ENCODE results near the gene RIC1. TPM values are rescaled to one million over a fixed set of nuclear protein-coding genes. Genes with fewer than 3 reads are reported as not detected.

The RIC1 gene
- total RNA-seq, 2 experiments from 2014 or later: 24.7 to 26.3 TPM

GRCh38 chr9:5811751-5812150, 182.8 kb downstream of the RIC1 start:
- intact Hi-C loops (cut with DNase I, micrococcal nuclease): no loop called here
- peaks cover 47% of the 10 kb centered on the region for H3K36me3 ChIP-seq (ENCODE audit: insufficient read depth, low read length)
- H3K9me3 ChIP-seq (ENCODE audit: control insufficient read depth in 1 of 2, insufficient read depth in 1 of 2, low read length in 2 of 2): no peaks in the 10 kb centered on the region
- no peak overlapping the region for H3K27ac Mint-ChIP-seq
- ATAC-seq (ENCODE audit: poor library complexity) (no peak), DNase-seq (no peak)
- H3K9me3 Mint-ChIP-seq: no peaks in the 10 kb centered on the region
- H3K27me3 Mint-ChIP-seq: no peaks in the 10 kb centered on the region
- H3K27me3 ChIP-seq (ENCODE audit: control insufficient read depth in 1 of 2, insufficient read depth in 2 of 2, low read length in 2 of 2): no peaks in the 10 kb centered on the region
- H3K36me3 Mint-ChIP-seq (ENCODE audit: low read depth): peaks cover 70% of the 10 kb centered on the region
- no peaks in the 10 kb centered on the region for H3K4me1 ChIP-seq (ENCODE audit: insufficient read depth, low read length)
- CTCF ChIA-PET: no interaction called here
- no peaks in the 10 kb centered on the region for H3K4me1 Mint-ChIP-seq (ENCODE audit: low read depth)
- H3K4me3 Mint-ChIP-seq: no peak overlapping the region
- no peak overlapping the region for H3K4me3 ChIP-seq (ENCODE audit: low read length)
- TF ChIP-seq CTCF (IDR thresholded peaks at IDR 0.05): no peak
- H3K27ac ChIP-seq (ENCODE audit: low read depth in 1 of 2, low read length in 2 of 2): no peak overlapping the region
- POLR2A ChIA-PET: interaction anchor here (0.6 kb wide), 1 partner anchor 195 kb away, joined by 3 read pairs; no protein-coding TSS in a partner anchor

- H3K27ac ChIP-seq (ENCODE audit: low read depth in 1 of 2, low read length in 2 of 2): no peak overlapping the region
- CTCF ChIA-PET: no interaction called here
- Mint-ChIP-seq H3K4me3 (no peak overlapping the region), H3K4me1 (ENCODE audit: low read depth) (no peaks in the 10 kb centered on the region), H3K27me3 (no peaks in the 10 kb centered on the region), H3K27ac (no peak overlapping the region), H3K9me3 (no peaks in the 10 kb centered on the region), H3K36me3 (ENCODE audit: low read depth) (peaks cover 70% of the 10 kb centered on the region)
- H3K27me3 ChIP-seq (ENCODE audit: control insufficient read depth in 1 of 2, insufficient read depth in 2 of 2, low read length in 2 of 2): no peaks in the 10 kb centered on the region
- H3K9me3 ChIP-seq (ENCODE audit: control insufficient read depth in 1 of 2, insufficient read depth in 1 of 2, low read length in 2 of 2): no peaks in the 10 kb centered on the region
- no peaks in the 10 kb centered on the region for H3K4me1 ChIP-seq (ENCODE audit: insufficient read depth, low read length)
- peaks cover 56% of the 10 kb centered on the region for H3K36me3 ChIP-seq (ENCODE audit: insufficient read depth, low read length)
- ATAC-seq (ENCODE audit: poor library complexity) (no peak), DNase-seq (no peak)
- H3K4me3 ChIP-seq (ENCODE audit: low read length): no peak overlapping the region
- POLR2A ChIA-PET: no interaction called here
- TF ChIP-seq CTCF (IDR thresholded peaks at IDR 0.05): no peak
- intact Hi-C loops (cut with DNase I, micrococcal nuclease): no loop called here
These were observed 184.9 kb downstream of the RIC1 start for GRCh38 chr9:5813824-5814223.

GRCh38 chr9:5815461-5815860, 186.6 kb downstream of the RIC1 start:
- H3K36me3 Mint-ChIP-seq (ENCODE audit: low read depth): peaks cover 72% of the 10 kb centered on the region
- H3K27ac Mint-ChIP-seq: no peak overlapping the region
- Histone ChIP-seq H3K9me3 (ENCODE audit: control insufficient read depth in 1 of 2, insufficient read depth in 1 of 2, low read length in 2 of 2) (no peaks in the 10 kb centered on the region), H3K4me1 (ENCODE audit: insufficient read depth, low read length) (no peaks in the 10 kb centered on the region), H3K27ac (ENCODE audit: low read depth in 1 of 2, low read length in 2 of 2) (no peak overlapping the region), H3K36me3 (ENCODE audit: insufficient read depth, low read length) (peaks cover 60% of the 10 kb centered on the region), H3K4me3 (ENCODE audit: low read length) (no peak overlapping the region), H3K27me3 (ENCODE audit: control insufficient read depth in 1 of 2, insufficient read depth in 2 of 2, low read length in 2 of 2) (no peaks in the 10 kb centered on the region)
- no peak for TF ChIP-seq CTCF (IDR thresholded peaks at IDR 0.05)
- no peak for ATAC-seq (ENCODE audit: poor library complexity)
- POLR2A ChIA-PET: no interaction called here
- CTCF ChIA-PET: no interaction called here
- no peaks in the 10 kb centered on the region for H3K9me3 Mint-ChIP-seq
- DNase-seq: no peak
- intact Hi-C loops (cut with DNase I, micrococcal nuclease): no loop called here
- no peak overlapping the region for H3K4me3 Mint-ChIP-seq
- H3K4me1 Mint-ChIP-seq (ENCODE audit: low read depth): no peaks in the 10 kb centered on the region
- H3K27me3 Mint-ChIP-seq: no peaks in the 10 kb centered on the region
